Esophagus muscularis mucosa (tissue), 3 donors: ENCODE data around the gene LHX2.

Experiments
- POLR2A ChIP-seq: fragments of 450-650 bp; IDR thresholded peaks from one replicate; pipeline ENCODE4 v1.6.1; 2017; ENCODE audit warnings: antibody characterized with exemption, moderate library complexity, mild to moderate bottlenecking, low read depth
- POLR2AphosphoS5 ChIP-seq, 2 donors: sonication (generic); formaldehyde crosslinking; IDR thresholded peaks; one replicate each; pipeline ENCODE4 v1.6.1; 2017; ENCODE audit warnings: antibody characterized with exemption in 2 of 2
- TF ChIP-seq, protein P1 (sequence below), 3 experiments: fragments of 200-600 bp in 2 of 3; fragments of 450-650 bp in 1 of 3; sonication (generic) in 2 of 3; IDR thresholded peaks; one replicate each; pipeline ENCODE4 v1.5.1; 2017 to 2019; ENCODE audit warnings: antibody characterized with exemption in 3 of 3, mild to moderate bottlenecking in 2 of 3, moderate library complexity in 1 of 3

GRCh38 chr9:124033348-124033747, 21.8 kb downstream of the LHX2 start:
- no peak for TF ChIP-seq POLR2A
- no peak for TF ChIP-seq POLR2AphosphoS5 (IDR thresholded peaks at IDR 0.05)
- TF ChIP-seq, protein P1, sequence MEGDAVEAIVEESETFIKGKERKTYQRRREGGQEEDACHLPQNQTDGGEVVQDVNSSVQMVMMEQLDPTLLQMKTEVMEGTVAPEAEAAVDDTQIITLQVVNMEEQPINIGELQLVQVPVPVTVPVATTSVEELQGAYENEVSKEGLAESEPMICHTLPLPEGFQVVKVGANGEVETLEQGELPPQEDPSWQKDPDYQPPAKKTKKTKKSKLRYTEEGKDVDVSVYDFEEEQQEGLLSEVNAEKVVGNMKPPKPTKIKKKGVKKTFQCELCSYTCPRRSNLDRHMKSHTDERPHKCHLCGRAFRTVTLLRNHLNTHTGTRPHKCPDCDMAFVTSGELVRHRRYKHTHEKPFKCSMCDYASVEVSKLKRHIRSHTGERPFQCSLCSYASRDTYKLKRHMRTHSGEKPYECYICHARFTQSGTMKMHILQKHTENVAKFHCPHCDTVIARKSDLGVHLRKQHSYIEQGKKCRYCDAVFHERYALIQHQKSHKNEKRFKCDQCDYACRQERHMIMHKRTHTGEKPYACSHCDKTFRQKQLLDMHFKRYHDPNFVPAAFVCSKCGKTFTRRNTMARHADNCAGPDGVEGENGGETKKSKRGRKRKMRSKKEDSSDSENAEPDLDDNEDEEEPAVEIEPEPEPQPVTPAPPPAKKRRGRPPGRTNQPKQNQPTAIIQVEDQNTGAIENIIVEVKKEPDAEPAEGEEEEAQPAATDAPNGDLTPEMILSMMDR (IDR thresholded peaks at IDR 0.05) = no peak
